ENCODE data around the gene SIRT2. TPM values are rescaled to one million over a fixed set of nuclear protein-coding genes. Genes with fewer than 3 reads are reported as not detected.
"Not testable (repeated sequence)": the region's sequence is repeated elsewhere in the genome, so short reads cannot be mapped to it uniquely, and the experiment has no call there.

The SIRT2 gene
- total and polyA plus RNA-seq, 2 experiments from 2014 or later = 41.3 to 64.4 TPM

DNA sequence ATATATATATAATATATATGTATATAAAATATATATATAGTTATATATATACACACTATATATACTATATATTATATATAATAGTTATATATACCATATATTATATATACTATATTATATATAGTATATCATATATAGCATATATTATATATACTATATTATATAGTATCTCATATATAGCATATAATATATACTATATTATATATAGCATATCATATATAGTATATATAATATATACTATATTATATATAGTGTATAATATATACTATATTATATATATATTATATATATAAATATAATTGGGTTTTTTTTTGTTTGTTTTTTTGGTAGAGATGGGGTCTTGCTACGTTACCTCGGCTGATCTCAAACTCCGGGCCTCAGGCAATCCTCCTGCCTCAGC lies 38.0 kb downstream of the SIRT2 start:
- Histone ChIP-seq H3K9ac (no peak overlapping the region), H3K79me2 (ENCODE audit: insufficient read depth) (no peaks in the 10 kb centered on the region), H3K4me1 (ENCODE audit: insufficient read depth) (no peaks in the 10 kb centered on the region), H3K9me2 (ENCODE audit: insufficient read depth) (no peaks in the 10 kb centered on the region), H4K20me1 (ENCODE audit: insufficient read depth) (no peaks in the 10 kb centered on the region), H3K9me3 (ENCODE audit: low read depth) (no peaks in the 10 kb centered on the region), H3K36me3 (ENCODE audit: low read depth) (no peaks in the 10 kb centered on the region), H3K4me3 (no peak overlapping the region), H2AFZ (no peak overlapping the region), H3K4me2 (ENCODE audit: unreplicated experiment) (no peak overlapping the region), H3K27me3 (replicated peaks; ENCODE audit: insufficient read depth) (no peaks in the 10 kb centered on the region), H3F3A (ENCODE audit: insufficient read depth) (no peaks in the 10 kb centered on the region), H3K27ac (no peak overlapping the region)
- WGBS, 2 experiments (ENCODE audit: low coverage in 1 of 2, low lambda C conversion rate in 2 of 2, missing lambda C conversion rate in 2 of 2) = 90 to 91% methylated on average over 3 of the region's 3 CpGs
- in situ Hi-C loops (cut with MboI) = no loop called here
- TF ChIP-seq EZH2 (IDR thresholded peaks at IDR 0.05; ENCODE audit: insufficient read depth, poor library complexity, severe bottlenecking) = no peak
- no peak for TF ChIP-seq EZH2phosphoT487 (IDR thresholded peaks at IDR 0.05; ENCODE audit: insufficient read depth, low read depth)
- DNase-seq = no peak

DNA sequence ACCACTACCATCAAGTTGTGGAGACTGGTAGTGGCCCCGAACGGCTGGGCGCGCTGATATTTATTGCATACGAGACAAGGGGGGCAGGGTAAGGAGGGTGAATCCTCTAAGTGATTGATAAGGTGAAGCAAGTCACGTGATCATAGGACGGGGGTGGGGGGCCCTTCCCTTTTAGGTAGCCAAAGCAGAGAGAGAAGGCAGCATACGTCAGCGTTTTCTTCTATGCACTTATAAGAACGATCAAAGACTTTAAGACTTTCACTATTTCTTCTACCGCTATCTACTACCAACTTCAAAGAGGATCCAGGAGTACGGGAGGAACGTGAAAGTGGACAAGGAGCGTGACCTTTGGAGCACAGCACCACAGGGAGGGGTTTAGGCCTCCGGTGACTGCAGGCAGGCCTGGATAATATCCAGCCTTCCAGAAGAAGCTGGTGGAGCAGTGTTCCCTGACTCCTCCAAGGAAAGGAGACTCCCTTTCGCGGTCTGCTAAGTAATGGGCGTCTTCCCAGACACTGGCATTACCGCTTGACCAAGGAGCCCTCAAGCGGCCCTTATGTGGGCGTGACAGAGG lies 39.7 kb downstream of the SIRT2 start:
- H4K20me1 ChIP-seq (ENCODE audit: insufficient read depth); H3K27ac ChIP-seq; H2AFZ ChIP-seq; DNase-seq; H3K4me3 ChIP-seq; H3K9me3 ChIP-seq (ENCODE audit: low read depth); H3K9ac ChIP-seq; H3K27me3 ChIP-seq (replicated peaks; ENCODE audit: insufficient read depth); H3K79me2 ChIP-seq (ENCODE audit: insufficient read depth); in situ Hi-C loops (cut with MboI); H3K4me1 ChIP-seq (ENCODE audit: insufficient read depth); H3K9me2 ChIP-seq (ENCODE audit: insufficient read depth); H3K4me2 ChIP-seq (ENCODE audit: unreplicated experiment); H3F3A ChIP-seq (ENCODE audit: insufficient read depth); H3K36me3 ChIP-seq (ENCODE audit: low read depth): not testable (repeated sequence)
- WGBS, 2 experiments (ENCODE audit: low coverage in 1 of 2, low lambda C conversion rate in 2 of 2, missing lambda C conversion rate in 2 of 2) = 48 to 51% methylated on average over 21 of the region's 21 CpGs

DNA sequence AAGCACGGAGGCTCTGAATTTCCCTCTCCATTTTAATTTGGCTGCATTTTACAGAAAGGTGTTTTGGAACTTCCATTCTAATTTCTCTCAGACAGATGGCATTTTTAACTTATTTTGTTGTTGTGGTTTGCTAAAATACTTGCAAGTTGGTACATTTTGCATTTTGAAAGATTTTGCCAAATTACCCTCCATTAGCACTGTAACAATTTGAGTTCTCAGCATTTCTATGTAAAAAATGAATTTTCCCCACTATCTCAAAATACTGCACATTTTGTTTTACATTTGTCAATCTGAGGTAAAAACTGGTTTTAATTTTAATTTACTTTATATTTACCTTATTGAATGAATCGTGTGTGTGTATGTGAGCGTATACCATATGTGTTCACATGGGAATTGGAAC lies 42.6 kb downstream of the SIRT2 start:
- no peaks in the 10 kb centered on the region for H3F3A ChIP-seq (ENCODE audit: insufficient read depth)
- TF ChIP-seq EZH2phosphoT487 (IDR thresholded peaks at IDR 0.05; ENCODE audit: insufficient read depth, low read depth) = no peak
- H2AFZ ChIP-seq = no peak overlapping the region
- H3K9me3 ChIP-seq (ENCODE audit: low read depth) = no peaks in the 10 kb centered on the region
- no peaks in the 10 kb centered on the region for H3K27me3 ChIP-seq (replicated peaks; ENCODE audit: insufficient read depth)
- no peak overlapping the region for H3K9ac ChIP-seq
- no peaks in the 10 kb centered on the region for H3K79me2 ChIP-seq (ENCODE audit: insufficient read depth)
- H3K4me3 ChIP-seq = no peak overlapping the region
- 82 to 86% methylated on average over 3 of the region's 3 CpGs for WGBS, 2 experiments (ENCODE audit: low coverage in 1 of 2, low lambda C conversion rate in 2 of 2, missing lambda C conversion rate in 2 of 2)
- H4K20me1 ChIP-seq (ENCODE audit: insufficient read depth) = no peaks in the 10 kb centered on the region
- H3K4me1 ChIP-seq (ENCODE audit: insufficient read depth) = peaks cover 4% of the 10 kb centered on the region; the same call in 1 of the 2 replicates
- no peak for DNase-seq
- H3K36me3 ChIP-seq (ENCODE audit: low read depth) = no peaks in the 10 kb centered on the region
- no peak overlapping the region for H3K27ac ChIP-seq
- in situ Hi-C loops (cut with MboI) = no loop called here
- H3K9me2 ChIP-seq (ENCODE audit: insufficient read depth) = no peaks in the 10 kb centered on the region
- no peak overlapping the region for H3K4me2 ChIP-seq (ENCODE audit: unreplicated experiment)

DNA sequence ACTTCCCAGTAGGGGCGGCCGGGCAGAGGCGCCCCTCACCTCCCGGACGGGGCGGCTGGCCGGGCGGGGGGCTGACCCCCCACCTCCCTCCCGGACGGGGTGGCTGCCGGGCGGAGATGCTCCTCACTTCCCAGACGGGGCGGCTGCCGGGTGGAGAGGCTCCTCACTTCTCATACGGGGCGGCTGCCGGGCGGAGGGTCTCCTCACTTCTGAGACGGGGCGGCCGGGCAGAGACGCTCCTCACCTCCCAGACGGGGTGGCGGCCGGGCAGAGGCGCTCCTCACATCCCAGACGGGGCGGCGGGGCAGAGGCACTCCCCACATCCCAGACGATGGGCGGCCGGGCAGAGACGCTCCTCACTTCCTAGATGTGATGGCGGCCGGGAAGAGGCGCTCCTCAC lies 43.7 kb downstream of the SIRT2 start:
- DNase-seq; H2AFZ ChIP-seq; H3F3A ChIP-seq (ENCODE audit: insufficient read depth); H3K27me3 ChIP-seq (replicated peaks; ENCODE audit: insufficient read depth); H3K9me2 ChIP-seq (ENCODE audit: insufficient read depth); in situ Hi-C loops (cut with MboI); H3K9ac ChIP-seq; H3K9me3 ChIP-seq (ENCODE audit: low read depth); H3K4me1 ChIP-seq (ENCODE audit: insufficient read depth); H3K4me2 ChIP-seq (ENCODE audit: unreplicated experiment); H3K4me3 ChIP-seq; H3K27ac ChIP-seq; H4K20me1 ChIP-seq (ENCODE audit: insufficient read depth); H3K79me2 ChIP-seq (ENCODE audit: insufficient read depth); H3K36me3 ChIP-seq (ENCODE audit: low read depth): not testable (repeated sequence)
- 93 to 94% methylated on average over 3 to 22 of the region's 37 CpGs for WGBS, 2 experiments (ENCODE audit: low coverage in 1 of 2, low lambda C conversion rate in 2 of 2, missing lambda C conversion rate in 2 of 2)

DNA sequence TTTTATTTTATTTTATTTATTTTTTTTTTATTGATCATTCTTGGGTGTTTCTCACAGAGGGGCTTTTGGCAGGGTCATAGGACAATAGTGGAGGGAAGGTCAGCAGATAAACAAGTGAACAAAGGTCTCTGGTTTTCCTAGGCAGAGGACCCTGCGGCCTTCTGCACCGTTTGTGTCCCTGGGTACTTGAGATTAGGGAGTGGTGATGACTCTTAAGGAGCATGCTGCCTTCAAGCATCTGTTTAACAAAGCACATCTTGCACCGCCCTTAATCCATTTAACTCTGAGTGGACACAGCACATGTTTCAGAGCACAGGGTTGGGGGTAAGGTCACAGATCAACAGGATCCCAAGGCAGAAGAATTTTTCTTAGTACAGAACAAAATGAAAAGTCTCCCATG lies 44.5 kb downstream of the SIRT2 start:
- H3K27ac ChIP-seq; DNase-seq; H3K4me2 ChIP-seq (ENCODE audit: unreplicated experiment); H3K9me2 ChIP-seq (ENCODE audit: insufficient read depth); H4K20me1 ChIP-seq (ENCODE audit: insufficient read depth); H3K27me3 ChIP-seq (replicated peaks; ENCODE audit: insufficient read depth); H2AFZ ChIP-seq; H3K4me3 ChIP-seq; H3K9ac ChIP-seq; H3K36me3 ChIP-seq (ENCODE audit: low read depth); H3K9me3 ChIP-seq (ENCODE audit: low read depth); H3K79me2 ChIP-seq (ENCODE audit: insufficient read depth); in situ Hi-C loops (cut with MboI); H3K4me1 ChIP-seq (ENCODE audit: insufficient read depth): not testable (repeated sequence)
- WGBS, 2 experiments (ENCODE audit: low coverage in 1 of 2, low lambda C conversion rate in 2 of 2, missing lambda C conversion rate in 2 of 2) = 40 to 55% methylated on average over 3 of the region's 3 CpGs
- peaks cover 10% of the 10 kb centered on the region; the same call in 1 of the 2 replicates for H3F3A ChIP-seq (ENCODE audit: insufficient read depth)

Data from GM23248 (cell line).